Measurements from ENCODE around the gene ACTR2.

DNA sequence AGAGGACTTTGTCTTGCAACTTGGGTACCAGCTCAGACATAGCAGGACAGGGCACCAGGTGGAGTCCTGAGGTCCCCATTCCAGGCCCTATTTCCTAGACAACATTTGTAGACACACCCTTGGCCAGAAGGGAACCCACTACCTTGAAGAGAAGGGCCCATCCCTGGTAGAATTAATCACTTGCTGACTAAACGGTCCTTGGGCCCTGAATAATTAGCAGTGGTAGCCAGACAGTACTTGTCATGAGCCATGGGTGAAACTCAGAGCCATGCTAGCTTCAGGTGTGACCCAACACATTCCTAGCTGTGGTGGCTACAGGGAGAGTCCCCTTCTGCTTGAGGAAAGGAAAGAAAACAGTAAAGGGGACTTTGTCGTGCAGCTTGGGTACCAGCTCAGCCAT, 28.5 kb upstream of the ACTR2 start:
- TF ChIP-seq, protein P1, sequence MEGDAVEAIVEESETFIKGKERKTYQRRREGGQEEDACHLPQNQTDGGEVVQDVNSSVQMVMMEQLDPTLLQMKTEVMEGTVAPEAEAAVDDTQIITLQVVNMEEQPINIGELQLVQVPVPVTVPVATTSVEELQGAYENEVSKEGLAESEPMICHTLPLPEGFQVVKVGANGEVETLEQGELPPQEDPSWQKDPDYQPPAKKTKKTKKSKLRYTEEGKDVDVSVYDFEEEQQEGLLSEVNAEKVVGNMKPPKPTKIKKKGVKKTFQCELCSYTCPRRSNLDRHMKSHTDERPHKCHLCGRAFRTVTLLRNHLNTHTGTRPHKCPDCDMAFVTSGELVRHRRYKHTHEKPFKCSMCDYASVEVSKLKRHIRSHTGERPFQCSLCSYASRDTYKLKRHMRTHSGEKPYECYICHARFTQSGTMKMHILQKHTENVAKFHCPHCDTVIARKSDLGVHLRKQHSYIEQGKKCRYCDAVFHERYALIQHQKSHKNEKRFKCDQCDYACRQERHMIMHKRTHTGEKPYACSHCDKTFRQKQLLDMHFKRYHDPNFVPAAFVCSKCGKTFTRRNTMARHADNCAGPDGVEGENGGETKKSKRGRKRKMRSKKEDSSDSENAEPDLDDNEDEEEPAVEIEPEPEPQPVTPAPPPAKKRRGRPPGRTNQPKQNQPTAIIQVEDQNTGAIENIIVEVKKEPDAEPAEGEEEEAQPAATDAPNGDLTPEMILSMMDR (IDR thresholded peaks at IDR 0.05 in 4 of 5, conservative IDR thresholded peaks at IDR 0.05 in 1 of 5): no peak
- TF ChIP-seq POLR2A (IDR thresholded peaks at IDR 0.05): no peak

Data from gastrocnemius medialis (tissue), 4 donors.